Stimulated activated CD8-positive, alpha-beta memory T cell treated with anti-CD3 and anti-CD28 coated beads, Interleukin-4, amount 100 ng/mL, for 24 hours (primary cell): ENCODE results near the gene MYCN.
"Not testable (repeated sequence)": the region's sequence is repeated elsewhere in the genome, so short reads cannot be mapped to it uniquely, and the experiment has no call there.

Source experiments
- DNase-seq: peaks from one replicate; pipeline ENCODE4 v3.0.0-alpha.2; 2020; ENCODE audit warnings: low read depth

Gene MYCN

DNA sequence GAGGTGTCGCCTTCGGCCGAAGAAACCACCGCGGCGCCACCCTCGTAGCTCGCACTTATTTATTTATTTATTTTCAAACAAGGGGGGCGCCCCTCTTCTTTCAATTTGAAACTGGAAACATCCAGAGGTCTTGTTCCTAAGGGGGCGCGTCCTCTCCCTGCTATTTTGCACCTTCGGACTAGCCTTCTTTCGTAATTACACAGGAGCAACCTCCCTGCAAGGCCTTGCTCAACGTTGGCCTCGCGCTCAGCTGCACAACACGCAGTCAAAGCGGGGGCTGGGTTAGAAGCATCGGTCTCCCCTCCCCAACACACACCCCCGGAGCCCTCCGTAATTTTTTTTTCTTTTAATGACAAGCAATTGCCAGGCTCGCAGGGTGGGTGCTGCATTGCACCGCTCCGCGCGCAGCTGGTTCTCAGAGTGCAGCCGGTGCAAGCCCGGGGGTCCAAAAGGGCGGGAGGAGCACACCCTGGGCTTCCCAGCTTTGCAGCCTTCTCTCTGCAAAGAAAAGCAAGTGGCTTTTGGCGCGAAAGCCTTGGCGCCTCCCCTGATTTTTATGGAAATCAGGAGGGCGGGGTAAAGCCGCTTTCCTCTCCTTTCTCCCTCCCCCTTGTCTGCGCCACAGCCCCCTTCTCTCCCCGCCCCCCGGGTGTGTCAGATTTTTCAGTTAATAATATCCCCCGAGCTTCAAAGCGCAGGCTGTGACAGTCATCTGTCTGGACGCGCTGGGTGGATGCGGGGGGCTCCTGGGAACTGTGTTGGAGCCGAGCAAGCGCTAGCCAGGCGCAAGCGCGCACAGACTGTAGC, at the start of gene MYCN:
Gene MYCN (plus strand): TSS at position 697 of the 807 bp plus-strand sequence. CDS start 1,515 bp downstream, outside the sequence.
- DNase-seq: peak; percentile 14

- DNase-seq: no peak
Observed at GRCh38 chr2:15890936-15891905, 49.1 kb upstream of the MYCN start.

DNA sequence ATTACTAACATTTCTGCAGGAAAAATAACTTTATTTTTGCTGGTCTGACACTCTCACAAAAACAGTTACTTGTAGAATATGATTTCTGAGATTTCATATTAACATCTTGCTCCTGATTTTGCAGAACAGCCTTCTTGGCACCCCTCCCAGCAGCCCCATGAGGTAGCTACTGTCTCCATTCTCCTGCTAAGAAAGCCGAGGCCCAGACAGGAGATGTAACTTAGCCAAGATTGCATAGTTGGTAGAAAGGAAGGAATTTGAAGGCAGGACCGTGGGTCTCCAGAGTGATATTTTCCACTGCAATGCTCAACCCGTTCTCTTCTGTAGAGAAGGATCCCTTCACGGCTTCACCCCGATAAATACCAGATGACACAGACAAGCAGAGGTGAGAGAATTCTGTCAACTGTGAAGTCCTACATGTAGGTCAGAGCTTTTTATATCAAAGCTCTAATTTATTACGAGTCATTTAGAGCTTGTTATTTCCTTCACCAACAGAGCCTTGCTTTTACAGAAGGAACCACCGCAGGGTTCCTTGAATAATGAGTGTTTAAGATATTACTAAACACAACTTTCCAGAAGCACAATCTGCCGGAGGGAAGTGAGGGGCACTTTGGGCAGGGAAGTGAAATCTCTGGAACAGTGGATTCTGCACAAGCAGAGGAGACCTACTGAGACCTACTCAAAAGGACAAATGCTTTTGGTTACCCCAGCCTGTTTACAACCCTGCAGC, 48.0 kb upstream of the MYCN start:
- DNase-seq: no peak

GRCh38 chr2:15893085-15893484, 47.3 kb upstream of the MYCN start:
- DNase-seq: no peak

DNA sequence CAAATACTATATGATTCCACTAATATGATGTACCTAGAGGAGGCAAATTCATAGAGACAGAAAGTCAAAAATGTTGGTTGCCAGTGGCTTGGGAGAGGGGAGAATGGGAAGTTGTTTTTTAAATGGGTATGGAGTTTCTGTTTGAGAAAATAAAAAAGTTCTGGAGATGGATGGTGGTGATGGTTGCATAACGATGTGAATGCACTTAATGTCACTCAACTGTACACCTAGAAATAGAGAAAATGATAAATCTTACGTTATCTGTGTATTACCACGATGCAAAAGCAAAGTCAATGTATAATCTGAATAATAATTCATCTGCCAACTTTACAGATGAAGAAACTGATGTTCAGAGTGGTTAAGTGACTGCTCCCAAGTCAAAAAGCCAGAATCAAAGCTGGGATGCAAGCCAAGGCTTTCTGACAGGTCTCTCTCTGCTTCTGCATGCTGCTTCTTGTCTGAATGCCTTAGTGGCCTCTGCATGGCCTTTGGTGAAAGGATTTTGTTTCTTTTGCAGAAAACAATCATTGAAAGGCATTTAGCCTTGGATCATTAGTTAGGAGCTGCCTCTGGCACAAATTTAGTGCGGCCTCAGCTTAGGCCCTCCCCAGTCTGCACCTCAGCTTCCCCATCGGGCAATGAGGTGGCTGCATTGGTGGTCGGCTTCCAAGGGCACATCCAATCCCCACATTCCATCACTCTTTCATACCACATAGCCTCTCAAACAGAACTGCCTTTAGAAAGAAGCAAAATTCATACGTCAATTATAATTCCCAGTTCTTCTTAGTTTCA, 46.5 kb upstream of the MYCN start:
- no peak for DNase-seq

- DNase-seq: no peak
Observed at GRCh38 chr2:15894481-15895144, 45.7 kb upstream of the MYCN start.

DNA sequence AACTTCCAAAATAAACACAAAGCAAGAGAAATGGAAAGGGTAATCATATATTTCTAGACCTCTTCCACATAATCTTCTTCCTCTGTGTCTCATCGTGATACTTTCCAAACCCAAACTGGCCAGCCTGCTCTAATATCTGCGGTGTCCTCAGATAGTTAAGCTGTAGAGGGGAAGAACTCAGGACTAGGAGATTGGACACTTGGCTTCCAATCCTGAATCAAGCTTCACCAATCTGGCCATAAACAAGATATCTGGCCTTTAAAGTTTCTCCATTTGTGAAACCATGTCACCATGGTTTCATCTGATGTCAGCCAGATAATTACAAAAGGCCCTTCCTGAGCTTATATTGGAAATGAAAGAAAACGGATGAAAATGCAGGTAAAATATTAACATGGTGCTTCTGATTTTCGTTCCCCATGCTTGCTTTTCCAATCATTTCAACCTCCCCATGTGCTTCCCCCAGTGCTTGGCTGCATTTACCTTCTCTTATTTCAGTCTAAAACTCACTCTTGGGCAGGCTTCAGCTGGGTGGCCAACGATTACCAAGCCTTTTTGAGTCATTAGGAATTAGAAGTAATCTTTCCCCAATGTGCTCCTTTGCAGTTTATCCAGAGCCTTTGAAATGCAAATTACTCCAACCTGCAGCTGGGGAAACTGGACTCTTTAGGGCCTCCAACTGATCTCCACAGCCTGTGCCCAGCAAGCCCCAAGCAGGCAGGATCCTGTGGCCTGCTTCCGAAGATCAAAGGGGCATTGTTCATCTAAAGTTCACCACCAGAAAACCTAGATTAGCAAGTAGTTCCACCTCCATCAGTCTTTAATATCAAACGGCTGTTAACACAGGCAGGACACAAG, 44.5 kb upstream of the MYCN start:
- no peak for DNase-seq

GRCh38 chr2:15896859-15897258, 43.5 kb upstream of the MYCN start:
- no peak for DNase-seq

GRCh38 chr2:15897431-15898098, 42.8 kb upstream of the MYCN start:
- DNase-seq: no peak

DNA sequence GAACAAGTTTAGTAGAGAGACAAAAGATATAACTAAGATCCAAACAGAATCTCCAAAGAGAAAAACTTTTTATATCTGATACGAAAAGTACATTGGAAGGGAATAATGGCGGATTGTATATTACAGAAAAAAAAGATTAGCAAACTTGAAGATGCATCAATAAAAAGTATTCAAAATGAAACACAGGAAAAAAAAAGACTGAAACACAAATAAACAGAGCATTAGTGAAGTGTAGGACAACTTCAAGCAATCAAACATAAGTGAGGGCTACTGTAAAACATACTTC, 41.1 kb upstream of the MYCN start:
- no peak for DNase-seq

DNA sequence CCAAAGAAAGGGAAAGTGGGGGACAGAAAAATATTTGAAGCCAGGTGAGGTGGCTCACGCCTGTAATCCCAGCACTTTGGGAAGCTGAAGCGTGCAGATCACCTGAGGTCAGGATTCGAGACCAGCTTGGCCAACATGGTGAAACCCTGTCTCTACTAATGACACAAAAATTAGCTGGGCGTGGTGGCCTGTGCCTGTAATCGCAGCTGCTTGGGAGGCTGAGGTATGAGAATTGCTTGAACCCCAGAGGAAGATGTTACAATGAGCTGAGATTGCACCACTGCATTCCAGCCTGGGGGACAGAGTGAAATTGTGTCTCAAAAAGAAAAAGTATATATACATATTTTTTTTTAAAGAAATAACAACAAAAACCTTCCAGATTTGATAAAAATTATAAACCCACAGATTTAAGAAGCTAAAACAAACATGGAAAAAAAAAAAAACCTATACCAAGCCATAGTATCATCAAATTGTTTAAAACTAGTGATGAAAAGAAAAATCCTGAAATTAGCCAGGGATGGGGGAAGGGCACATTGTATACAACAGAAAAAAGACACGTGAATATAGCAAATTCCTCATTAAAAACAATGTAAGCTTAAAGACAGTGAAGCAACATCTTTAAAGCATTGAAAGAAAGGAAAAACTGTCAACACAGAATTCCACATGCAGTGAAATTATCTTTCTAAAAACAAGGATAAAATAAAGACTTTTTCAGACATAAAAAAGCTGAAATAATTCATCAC, 40.4 kb upstream of the MYCN start:
- DNase-seq: no peak

DNA sequence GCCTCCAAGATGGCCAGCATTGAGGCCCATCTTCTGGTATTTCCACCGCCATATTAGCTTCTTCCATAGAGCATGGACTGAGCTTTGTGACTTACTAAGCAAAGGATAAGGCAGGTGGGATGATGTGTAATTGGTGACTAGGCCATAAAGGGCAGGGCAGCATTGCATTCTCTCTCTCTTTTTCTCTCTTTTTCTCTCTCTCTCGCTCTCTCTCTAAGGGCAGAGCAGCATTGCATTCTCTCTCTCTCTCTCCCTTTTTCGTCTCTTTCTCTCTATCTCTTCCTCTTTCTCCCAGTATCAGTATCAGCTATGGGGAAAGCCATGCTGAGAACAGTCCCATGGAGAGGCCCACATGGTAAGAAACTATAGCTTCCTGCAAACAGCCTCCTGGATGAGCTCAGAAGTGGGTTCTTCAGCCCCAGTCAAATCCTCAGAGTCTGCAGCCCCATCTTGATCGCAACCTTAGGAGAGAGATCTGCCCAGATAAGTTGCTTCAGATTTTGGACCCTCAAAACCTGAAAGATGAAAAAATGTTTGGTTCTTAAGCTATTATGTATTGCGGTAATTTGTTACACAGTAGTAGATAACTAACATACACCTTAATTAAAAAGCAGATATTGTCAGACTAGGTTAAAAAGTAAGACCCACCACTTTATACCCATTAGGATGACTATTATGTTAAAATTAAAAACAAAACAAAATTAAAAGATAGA, 39.1 kb upstream of the MYCN start:
- no peak for DNase-seq

DNA sequence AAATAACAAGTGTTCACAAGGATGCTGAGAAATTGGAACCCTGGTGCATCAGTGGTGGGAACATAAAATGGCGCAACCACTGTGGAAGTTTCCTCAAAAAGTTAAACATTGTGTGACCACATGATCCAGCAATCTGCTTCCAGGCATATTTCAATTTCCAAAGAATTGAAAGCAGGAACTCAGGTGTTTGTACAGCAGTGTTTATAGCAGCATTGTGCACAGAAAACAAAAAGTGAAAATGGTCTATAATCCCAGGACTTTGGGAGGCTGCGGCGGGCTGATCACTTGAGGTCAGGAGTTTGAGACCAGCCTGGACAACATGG, 38.6 kb upstream of the MYCN start:
- no peak for DNase-seq

DNA sequence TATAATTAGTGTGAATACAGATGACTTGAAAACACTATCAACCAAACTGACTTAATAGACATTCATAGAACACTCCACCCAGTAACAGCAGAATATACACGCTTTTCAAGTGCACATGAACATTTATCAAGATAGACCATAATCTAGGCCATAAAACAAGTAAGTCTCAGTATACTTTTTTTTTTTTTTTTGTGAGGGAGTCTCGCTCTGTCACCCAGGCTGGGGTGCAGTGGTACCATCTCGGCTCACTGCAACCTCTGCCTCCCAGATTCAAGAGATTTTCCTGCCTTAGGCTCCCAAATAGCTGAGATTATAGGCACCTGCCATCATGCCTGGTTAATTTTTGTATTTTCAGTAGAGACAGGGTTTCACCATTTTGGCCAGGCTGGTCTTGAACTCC, 36.4 kb upstream of the MYCN start:
- not testable (repeated sequence) for DNase-seq

DNA sequence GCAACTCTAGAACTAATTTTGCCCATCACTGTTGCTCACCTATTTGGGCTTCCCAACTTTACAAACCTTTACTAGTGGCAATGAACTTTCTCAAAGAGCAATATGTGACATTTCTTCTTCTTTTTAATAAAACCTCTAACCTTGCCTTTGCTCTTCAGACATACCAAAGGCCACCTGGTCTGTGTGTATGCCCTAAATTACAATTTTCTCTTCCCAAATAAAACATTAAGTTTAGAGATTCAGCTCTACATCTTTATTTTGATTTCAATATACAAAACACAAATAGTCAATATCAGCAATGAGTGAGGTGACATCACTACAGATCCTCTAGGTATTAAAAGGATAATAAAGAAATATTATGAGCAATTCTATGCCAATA, 35.1 kb upstream of the MYCN start:
- no peak for DNase-seq

DNA sequence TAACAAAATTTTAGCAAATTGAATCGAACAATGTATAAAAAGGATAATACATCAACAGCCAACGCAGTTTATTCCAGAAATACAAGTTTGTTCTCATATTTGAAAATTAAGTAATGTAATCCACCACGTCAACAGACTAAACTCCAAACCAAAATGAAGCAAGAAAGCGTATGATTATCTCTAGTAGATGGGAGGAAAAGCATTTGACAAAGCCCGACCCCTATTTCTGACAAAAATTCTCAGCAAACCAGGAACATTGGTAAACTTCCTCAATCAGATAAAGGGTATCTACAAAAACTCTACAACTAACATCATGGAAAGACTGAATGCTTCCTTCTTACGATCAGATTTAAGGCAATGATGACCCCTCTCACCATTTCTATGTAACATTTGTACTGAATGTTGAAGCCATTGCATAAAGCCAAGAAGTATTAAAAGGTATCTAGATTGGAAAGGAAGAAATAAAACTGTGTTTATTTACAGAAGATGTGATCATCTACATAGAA, 34.3 kb upstream of the MYCN start:
- no peak for DNase-seq

DNA sequence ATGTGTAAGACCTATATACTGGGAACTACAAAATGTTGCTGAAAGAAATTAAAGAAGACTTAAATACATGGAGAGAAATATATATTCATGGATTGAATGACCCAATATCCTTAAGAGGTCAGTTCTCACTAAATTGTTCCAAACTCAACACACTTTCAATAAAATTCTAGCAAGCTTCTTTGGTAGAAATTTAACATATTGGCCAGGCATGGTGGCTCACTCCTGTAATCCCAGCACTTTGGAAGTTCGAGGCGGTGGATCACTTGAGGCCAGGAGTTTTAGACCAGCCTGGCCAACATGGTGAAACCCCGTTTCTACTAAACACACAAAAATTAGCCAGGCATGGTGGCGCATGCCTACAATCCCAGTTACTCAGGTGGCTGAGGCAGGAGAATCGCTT, 33.6 kb upstream of the MYCN start:
- no peak for DNase-seq
